H7 (cell line): ENCODE measurements around the gene EDC4. TPM values are rescaled to one million over a fixed set of nuclear protein-coding genes. Genes with fewer than 3 reads are reported as not detected.

ENCODE experiments used
- DNase-seq: peaks from one replicate; pipeline ENCODE4 v3.0.0; 2012
- H3K27me3 ChIP-seq: 2 replicates; pipeline ENCODE4 v1.6.0; 2011; ENCODE audit warnings: mild to moderate bottlenecking, low read length; ENCODE audit not compliant: control insufficient read depth, insufficient read depth
- H3K36me3 ChIP-seq: replicated peaks from 2 replicates; pipeline ENCODE4 v1.5.1; 2011; ENCODE audit warnings: low read length; ENCODE audit not compliant: control insufficient read depth, insufficient read depth
- H3K4me3 ChIP-seq: 2 replicates; pipeline ENCODE4 v1.5.1; 2011; ENCODE audit warnings: low read depth, mild to moderate bottlenecking, control low read depth, low read length, moderate library complexity; ENCODE audit not compliant: insufficient read depth
- total RNA-seq: library from RNA; depleted of rRNA; stranded (reverse); fragments of >200 nt; shearing (Covaris generic); gene quantifications from 2 replicates; pipeline ENCODE4 v1.2.3, GENCODE V29; 2014

The EDC4 gene
- total RNA-seq, 1 experiment from 2014 or later = 96.6 TPM

DNA sequence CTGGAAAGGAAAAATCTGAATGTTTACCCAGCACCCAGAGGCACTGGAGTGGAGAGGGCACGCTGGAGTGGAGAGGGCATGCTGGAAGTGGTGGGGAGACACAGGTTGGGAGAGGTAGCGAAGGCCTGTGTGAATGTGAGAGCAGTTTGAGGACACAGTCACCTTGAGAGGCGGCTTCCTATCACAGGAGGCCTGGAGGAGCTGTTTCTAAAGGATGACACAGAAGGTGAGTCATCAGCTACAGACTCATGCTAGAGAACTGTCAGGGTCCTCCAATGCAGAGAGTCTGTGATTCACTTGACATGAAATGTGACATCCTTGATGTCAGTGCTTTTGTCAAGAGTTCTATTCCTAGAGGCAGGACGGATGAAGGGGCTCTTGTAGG is 45.0 kb downstream of the EDC4 start:
- Histone ChIP-seq H3K4me3 (no peak overlapping the region), H3K27me3 (no peaks in the 10 kb centered on the region), H3K36me3 (peaks cover 1% of the 10 kb centered on the region)
- no peak for DNase-seq

DNA sequence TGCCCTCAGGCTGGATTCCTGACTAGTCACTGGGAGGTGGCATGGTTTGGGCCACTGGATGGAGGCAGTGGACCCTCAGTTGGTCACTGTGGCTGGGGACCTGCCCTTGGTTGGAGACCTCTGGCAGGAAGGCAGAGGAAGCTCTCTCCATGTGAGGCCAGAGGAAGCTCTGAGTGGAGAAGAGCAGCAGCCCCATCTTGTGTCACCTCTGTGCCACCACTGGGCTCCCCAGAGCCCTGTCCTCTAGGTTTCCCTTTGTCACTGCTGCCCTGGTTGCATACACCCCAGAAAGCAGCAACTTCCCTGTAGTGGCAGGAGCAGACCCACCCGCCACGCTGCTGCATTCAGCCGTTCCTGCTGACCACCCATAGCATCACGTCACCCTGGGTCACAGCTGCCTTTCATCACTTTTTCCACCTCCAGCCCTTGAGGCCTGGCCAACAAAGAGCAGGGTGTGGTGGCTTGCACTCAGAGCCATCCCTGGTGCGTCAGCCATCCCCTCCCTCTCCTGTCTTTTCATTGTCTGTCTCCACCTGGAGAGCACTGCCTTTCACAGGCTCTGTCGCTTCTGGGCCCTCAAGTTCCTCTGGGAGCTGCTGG is 46.9 kb downstream of the EDC4 start:
- Histone ChIP-seq H3K36me3 (peaks cover 4% of the 10 kb centered on the region), H3K27me3 (no peaks in the 10 kb centered on the region), H3K4me3 (no peak overlapping the region)
- DNase-seq = no peak

GRCh38 chr16:67922221-67922620 is 49.4 kb downstream of the EDC4 start:
- Histone ChIP-seq H3K36me3 (peaks cover 3% of the 10 kb centered on the region), H3K4me3 (no peak overlapping the region), H3K27me3 (no peaks in the 10 kb centered on the region)
- DNase-seq = no peak

DNA sequence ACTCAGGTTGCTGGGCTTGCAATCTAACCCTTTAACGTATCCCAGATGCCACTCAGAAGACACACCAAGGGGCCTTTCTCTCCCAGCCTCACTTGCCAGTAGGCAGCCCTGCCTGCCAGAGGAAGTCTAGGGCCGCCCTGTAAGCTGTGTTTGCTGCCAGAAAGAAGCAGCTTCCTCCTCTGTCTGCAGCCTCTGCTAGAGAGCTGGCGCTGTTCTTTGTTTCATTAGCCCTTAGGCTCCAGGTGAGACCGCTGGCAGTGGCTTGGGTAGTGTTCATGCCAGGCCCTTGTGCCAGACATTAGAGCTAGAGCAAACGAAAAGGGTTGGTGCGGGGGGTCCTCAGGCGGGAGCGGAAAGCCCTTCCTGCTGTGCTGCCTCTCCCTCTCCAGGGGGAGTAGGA is 49.9 kb downstream of the EDC4 start:
- no peak for DNase-seq
- Histone ChIP-seq H3K36me3 (peaks cover 3% of the 10 kb centered on the region), H3K4me3 (no peak overlapping the region), H3K27me3 (no peaks in the 10 kb centered on the region)

- no peak for DNase-seq
- H3K4me3 ChIP-seq = no peak overlapping the region
These were observed 50.7 kb downstream of the EDC4 start for GRCh38 chr16:67923414-67924116.

DNA sequence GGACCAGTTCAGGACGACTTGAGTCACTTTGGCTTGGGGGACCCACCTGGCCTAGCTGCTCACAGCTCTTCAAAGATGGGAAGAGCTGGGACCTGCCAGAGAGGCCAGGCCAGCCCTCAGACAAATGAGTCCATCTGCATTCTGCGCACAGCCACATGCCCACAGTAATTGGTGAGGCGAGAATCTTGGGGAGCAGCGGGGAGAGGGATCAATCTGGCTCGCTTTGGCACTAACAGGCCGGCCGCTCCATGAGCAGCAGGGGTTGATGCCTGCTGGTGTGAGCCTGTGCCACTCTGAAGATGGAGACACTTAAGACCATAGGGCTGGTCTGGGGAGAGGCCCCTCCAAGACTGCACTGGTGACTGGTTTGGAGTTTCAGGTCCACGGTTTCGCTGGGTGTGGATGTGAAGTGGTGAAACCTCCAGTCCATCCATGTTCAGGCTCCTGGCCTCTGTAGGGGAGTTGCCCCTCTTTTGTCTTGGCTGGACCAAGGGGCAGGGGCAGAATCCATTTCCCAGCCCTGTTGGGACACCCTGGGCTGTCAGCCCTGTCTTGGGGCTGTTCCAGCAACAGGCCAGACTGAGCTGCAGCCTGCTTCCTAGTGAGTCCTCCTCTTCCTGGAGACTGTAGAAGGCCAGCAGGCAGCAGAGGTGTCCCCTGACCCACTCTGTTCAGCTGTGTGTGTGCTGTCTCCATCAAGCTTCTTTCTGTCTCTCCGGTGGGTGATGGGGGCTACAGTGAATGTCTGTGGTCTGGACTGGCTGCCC is 51.5 kb downstream of the EDC4 start:
- DNase-seq = no peak
- Histone ChIP-seq H3K4me3 (no peak overlapping the region), H3K36me3 (peaks cover 3% of the 10 kb centered on the region), H3K27me3 (no peaks in the 10 kb centered on the region)

More at GRCh38 chr16:67923414-67924116, 50.7 kb downstream of the EDC4 start:
- Histone ChIP-seq H3K36me3 (peaks cover 3% of the 10 kb centered on the region), H3K27me3 (no peaks in the 10 kb centered on the region)

GRCh38 chr16:67926181-67926750 is 53.4 kb downstream of the EDC4 start:
- peak; percentile 79 for DNase-seq
- Histone ChIP-seq H3K4me3 (no peak overlapping the region), H3K36me3 (peaks cover 3% of the 10 kb centered on the region), H3K27me3 (no peaks in the 10 kb centered on the region)

GRCh38 chr16:67927131-67927941 is 54.5 kb downstream of the EDC4 start:
- Histone ChIP-seq H3K4me3 (no peak overlapping the region), H3K27me3 (no peaks in the 10 kb centered on the region), H3K36me3 (peaks cover 3% of the 10 kb centered on the region)
- no peak for DNase-seq

DNA sequence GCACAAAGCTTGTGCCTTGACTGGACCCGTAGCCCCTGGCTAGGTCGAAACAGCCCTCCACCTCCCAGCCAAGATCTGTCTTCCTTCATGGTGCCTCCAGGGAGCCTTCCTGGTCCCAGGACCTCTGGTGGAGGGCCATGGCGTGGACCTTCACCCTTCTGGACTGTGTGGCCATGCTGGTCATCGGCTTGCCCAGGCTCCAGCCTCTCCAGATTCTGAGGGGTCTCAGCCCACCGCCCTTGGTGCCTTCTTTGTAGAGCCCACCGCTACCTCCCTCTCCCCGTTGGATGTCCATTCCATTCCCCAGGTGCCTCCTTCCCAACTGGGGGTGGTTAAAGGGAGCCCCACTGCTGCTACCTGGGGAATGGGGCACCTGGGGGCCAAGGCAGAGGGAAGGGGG is 55.3 kb downstream of the EDC4 start:
- no peaks in the 10 kb centered on the region for H3K27me3 ChIP-seq
- DNase-seq = no peak
- no peak overlapping the region for H3K4me3 ChIP-seq
- peaks cover 3% of the 10 kb centered on the region for H3K36me3 ChIP-seq

- no peaks in the 10 kb centered on the region; the same call in 1 of the 2 replicates for H3K36me3 ChIP-seq
- H3K27me3 ChIP-seq = no peaks in the 10 kb centered on the region
- H3K4me3 ChIP-seq = no peak overlapping the region
- peak; percentile 96 for DNase-seq
These were observed 55.9 kb downstream of the EDC4 start for GRCh38 chr16:67928561-67929364.

DNA sequence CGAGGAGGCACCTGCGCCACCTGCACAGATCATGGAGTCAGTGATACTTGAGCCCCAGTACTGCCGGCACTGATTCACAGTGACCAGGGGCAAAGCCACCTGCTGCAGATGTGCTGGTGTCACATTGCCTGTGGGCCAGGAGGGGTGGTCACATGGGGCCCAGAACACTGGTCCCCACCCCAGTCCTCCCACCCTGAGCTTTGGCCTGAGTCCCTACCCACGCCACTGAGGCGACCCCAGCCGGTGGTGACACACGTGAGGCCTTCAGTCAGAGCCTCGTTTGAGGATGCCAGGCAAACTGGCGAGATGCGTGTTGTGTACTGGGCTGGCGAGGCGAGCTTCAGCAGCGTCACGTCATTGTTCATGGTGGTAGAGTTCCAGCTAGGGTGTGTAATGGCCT is 57.3 kb downstream of the EDC4 start:
- Histone ChIP-seq H3K27me3 (no peaks in the 10 kb centered on the region), H3K36me3 (no peaks in the 10 kb centered on the region; the same call in 1 of the 2 replicates), H3K4me3 (no peak overlapping the region)
- DNase-seq = no peak

DNA sequence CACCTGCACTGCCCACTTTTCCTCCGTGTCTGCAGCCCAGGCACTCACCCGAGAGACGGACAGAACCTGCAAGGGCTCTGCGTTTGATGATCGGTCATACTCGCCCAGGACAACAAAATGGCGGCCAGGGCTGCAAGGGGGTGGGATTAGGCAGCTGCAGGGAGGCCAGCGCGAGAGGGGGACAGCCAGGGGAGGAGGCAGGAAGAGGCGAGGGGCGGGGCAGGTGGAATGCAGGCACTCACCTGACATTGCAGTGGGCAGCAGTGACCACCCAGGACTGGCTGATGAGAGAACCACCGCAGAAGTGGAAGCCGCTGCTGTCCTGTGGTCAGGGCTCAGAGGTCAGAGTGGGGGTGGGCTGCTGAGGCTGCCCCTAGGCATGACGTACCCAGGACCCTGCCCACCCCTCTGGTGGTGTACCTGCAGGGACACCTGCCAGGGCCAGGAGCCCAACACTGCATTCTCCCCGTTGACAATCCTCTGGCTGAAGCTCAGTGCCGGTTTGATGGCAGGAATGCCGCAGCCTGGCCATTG is 57.9 kb downstream of the EDC4 start:
- peak; percentile 58 for DNase-seq
- Histone ChIP-seq H3K36me3 (no peaks in the 10 kb centered on the region; the same call in 1 of the 2 replicates), H3K4me3 (no peak overlapping the region), H3K27me3 (no peaks in the 10 kb centered on the region)
